Ovary (tissue), 9 donors: ENCODE data around the gene SETBP1. TPM values are rescaled to one million over a fixed set of nuclear protein-coding genes. Genes with fewer than 3 reads are reported as not detected.

ENCODE experiments used
- DNase-seq, 5 donors: peaks; one replicate each; pipeline ENCODE4 v3.0.0-alpha.2; 2019 to 2020
- H3K27ac ChIP-seq, 2 donors: fragments of 200-600 bp; one replicate each; pipeline versions ENCODE4 v1.5.1 to v1.8.0; 2019 to 2022
- H3K27me3 ChIP-seq: fragments of 200-600 bp; one replicate; pipeline ENCODE4 v1.8.0; 2022
- H3K36me3 ChIP-seq: fragments of 200-600 bp; sonication (generic); one replicate; pipeline ENCODE4 v1.5.1; 2019
- H3K4me1 ChIP-seq: one replicate; pipeline ENCODE4 v1.8.1; 2013; ENCODE audit warnings: mild to moderate bottlenecking, moderate library complexity; ENCODE audit not compliant: insufficient read depth
- H3K4me3 ChIP-seq: fragments of 200-600 bp; sonication (generic); one replicate; pipeline ENCODE4 v1.5.1; 2017
- H3K9me3 ChIP-seq, 2 donors: fragments of 200-600 bp in 1 of 2; sonication (generic) in 1 of 2; one replicate each; pipeline versions ENCODE4 v1.5.1 to v1.8.1; 2013 to 2019; ENCODE audit warnings: mild to moderate bottlenecking in 1 of 2, moderate library complexity in 1 of 2
- EP300 ChIP-seq: sonication (generic); formaldehyde crosslinking; IDR thresholded peaks from one replicate; pipeline ENCODE4 v1.6.1; 2017; ENCODE audit warnings: antibody characterized with exemption
- POLR2A ChIP-seq: fragments of 450-650 bp; IDR thresholded peaks from one replicate; pipeline ENCODE4 v1.6.1; 2017; ENCODE audit warnings: antibody characterized with exemption, mild to moderate bottlenecking, moderate library complexity
- WGBS, 3 donors: extraction: QIAGEN DNeasy Blood & Tissue Kit in 1 of 3; methylation state at CpG; one replicate each; pipeline versions ENCODE4 v1.1.5 to v1.1.7; 2013 to 2017; 5-methylcytosine and 5-hydroxymethylcytosine counted together
- intact Hi-C, 4 donors: fragments of 100-400 bp; cut with DNase I; formaldehyde crosslinking; loops; one replicate each; pipeline versions ENCODE4 v1.11.0 to v1.15.1; 2022 to 2023
- polyA plus RNA-seq, 2 donors: library from polyadenylated mRNA; stranded (reverse); fragments of 200-250 nt in 1 of 2; fragments of 350-450 nt in 1 of 2; fragmentation: Illumina TruSeq in 1 of 2; extraction: RNeasy Lipid Tissue Mini Kit (QIAGEN cat#74804) in 1 of 2; gene quantifications; one replicate each; pipeline ENCODE4 v1.2.3, GENCODE V29; 2013 to 2014
- total RNA-seq, 7 donors: library from RNA; depleted of rRNA in 2 of 7; stranded (reverse); fragments of >200 nt in 2 of 7; fragmentation: NEBNext Ultra II Directional in 3 of 7; extraction: Animal tissue kit (Norgen Biotek cat#: 25700) in 3 of 7; gene quantifications; one replicate each; pipeline versions ENCODE4 v1.1.0 to v1.2.4, GENCODE V29; 2016 to 2023
- TF ChIP-seq, protein P1 (sequence below), 3 donors: fragments of 450-650 bp in 2 of 3; fragments of 200-600 bp in 1 of 3; IDR thresholded peaks; one replicate each; pipeline versions ENCODE4 v1.5.1 to v1.8.0; 2016 to 2022; ENCODE audit warnings: antibody characterized with exemption in 3 of 3, mild to moderate bottlenecking in 1 of 3
- donor health status: DM: no; HTN: no; CAD: no; lungs with moderate emphysema.
- donor health status: DM: no; HTN: no; CAD: no.
- donor health status: Bipolar disorder and iron deficiency.
- donor health status: DM: yes; HTN: yes; CAD: no.
- donor health status: DM: no; HTN: no; CAD: no.
- donor health status: DM: yes; HTN: yes; CAD: no.

SETBP1 gene
- total and polyA plus RNA-seq, 9 donors = 7.8 to 53.7 (median 28.4) TPM

- no peaks in the 10 kb centered on the region for H3K36me3 ChIP-seq
- peak overlapping the region in 1 of 2 donors; percentile 77 for H3K27ac ChIP-seq
- TF ChIP-seq, protein P1, sequence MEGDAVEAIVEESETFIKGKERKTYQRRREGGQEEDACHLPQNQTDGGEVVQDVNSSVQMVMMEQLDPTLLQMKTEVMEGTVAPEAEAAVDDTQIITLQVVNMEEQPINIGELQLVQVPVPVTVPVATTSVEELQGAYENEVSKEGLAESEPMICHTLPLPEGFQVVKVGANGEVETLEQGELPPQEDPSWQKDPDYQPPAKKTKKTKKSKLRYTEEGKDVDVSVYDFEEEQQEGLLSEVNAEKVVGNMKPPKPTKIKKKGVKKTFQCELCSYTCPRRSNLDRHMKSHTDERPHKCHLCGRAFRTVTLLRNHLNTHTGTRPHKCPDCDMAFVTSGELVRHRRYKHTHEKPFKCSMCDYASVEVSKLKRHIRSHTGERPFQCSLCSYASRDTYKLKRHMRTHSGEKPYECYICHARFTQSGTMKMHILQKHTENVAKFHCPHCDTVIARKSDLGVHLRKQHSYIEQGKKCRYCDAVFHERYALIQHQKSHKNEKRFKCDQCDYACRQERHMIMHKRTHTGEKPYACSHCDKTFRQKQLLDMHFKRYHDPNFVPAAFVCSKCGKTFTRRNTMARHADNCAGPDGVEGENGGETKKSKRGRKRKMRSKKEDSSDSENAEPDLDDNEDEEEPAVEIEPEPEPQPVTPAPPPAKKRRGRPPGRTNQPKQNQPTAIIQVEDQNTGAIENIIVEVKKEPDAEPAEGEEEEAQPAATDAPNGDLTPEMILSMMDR (IDR thresholded peaks at IDR 0.05) = no peak
- TF ChIP-seq EP300 (no peak), POLR2A (no peak)
- no peak overlapping the region for H3K4me3 ChIP-seq
- no peaks in the 10 kb centered on the region for H3K9me3 ChIP-seq
- H3K27me3 ChIP-seq = no peaks in the 10 kb centered on the region
- intact Hi-C loops = no loop called here
- DNase-seq = no peak
- 18 to 37% (median 19%) methylated on average over 2 of the region's 2 CpGs for WGBS, 3 donors
- peaks cover 16% of the 10 kb centered on the region for H3K4me1 ChIP-seq
These were observed 60.4 kb downstream of the SETBP1 start for GRCh38 chr18:44741085-44741484.

GRCh38 chr18:44741511-44741910 lies 60.8 kb downstream of the SETBP1 start:
- no peaks in the 10 kb centered on the region for H3K36me3 ChIP-seq
- no peak overlapping the region for H3K4me3 ChIP-seq
- no peaks in the 10 kb centered on the region for H3K27me3 ChIP-seq
- TF ChIP-seq POLR2A = no peak
- TF ChIP-seq, protein P1 (IDR thresholded peaks at IDR 0.05) = no peak
- TF ChIP-seq EP300 = no peak
- H3K27ac ChIP-seq = peak overlapping the region in 1 of 2 donors; percentile 77
- 9 to 17% (median 13%) methylated on average over 5 of the region's 5 CpGs for WGBS, 3 donors
- DNase-seq = peak in 3 of 5 donors; percentile 39 to 46 (median 43)
- peaks cover 16% of the 10 kb centered on the region for H3K4me1 ChIP-seq
- intact Hi-C loops = no loop called here
- no peaks in the 10 kb centered on the region for H3K9me3 ChIP-seq

DNA sequence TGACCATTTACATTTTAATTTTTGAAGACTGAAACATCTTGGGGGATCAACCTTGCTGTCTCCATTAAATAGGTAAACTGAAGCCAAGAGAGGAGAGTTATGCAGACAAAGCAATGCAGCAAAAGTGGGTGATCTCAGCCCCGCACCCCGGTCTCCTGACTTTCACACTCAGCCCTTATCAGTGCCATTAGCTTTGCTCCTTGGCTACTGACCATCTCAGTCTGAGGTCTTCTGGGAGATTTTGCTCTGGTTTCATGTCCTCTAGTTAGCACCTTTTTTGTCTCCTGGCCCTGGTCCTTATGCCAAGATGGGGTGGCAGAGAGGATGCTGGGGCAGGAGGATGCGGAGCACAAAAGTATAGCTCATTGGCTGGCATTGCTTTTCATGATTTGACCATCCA lies 61.4 kb downstream of the SETBP1 start:
- H3K9me3 ChIP-seq = no peaks in the 10 kb centered on the region
- TF ChIP-seq POLR2A (no peak), EP300 (no peak)
- TF ChIP-seq, protein P1 (IDR thresholded peaks at IDR 0.05) = no peak
- WGBS, 3 donors = 76 to 91% (median 80%) methylated on average over 3 of the region's 3 CpGs
- intact Hi-C loops = no loop called here
- no peaks in the 10 kb centered on the region for H3K36me3 ChIP-seq
- H3K27me3 ChIP-seq = no peaks in the 10 kb centered on the region
- no peak overlapping the region for H3K4me3 ChIP-seq
- peaks cover 20% of the 10 kb centered on the region for H3K4me1 ChIP-seq
- DNase-seq = peak in 1 of 5 donors; percentile 30
- H3K27ac ChIP-seq = peak overlapping the region in 1 of 2 donors; percentile 77

GRCh38 chr18:44742718-44743311 lies 62.1 kb downstream of the SETBP1 start:
- TF ChIP-seq POLR2A (no peak), EP300 (no peak)
- TF ChIP-seq, protein P1 (IDR thresholded peaks at IDR 0.05) = no peak
- H3K4me3 ChIP-seq = no peak overlapping the region
- no peaks in the 10 kb centered on the region for H3K9me3 ChIP-seq
- H3K27ac ChIP-seq = peak overlapping the region in 1 of 2 donors; percentile 77
- peak; percentile 86 to 95 (median 92) for DNase-seq
- no peaks in the 10 kb centered on the region for H3K36me3 ChIP-seq
- no peaks in the 10 kb centered on the region for H3K27me3 ChIP-seq
- 5 to 9% (median 7%) methylated on average over 3 of the region's 3 CpGs for WGBS, 3 donors
- H3K4me1 ChIP-seq = peaks cover 20% of the 10 kb centered on the region
- intact Hi-C loops = no loop called here
